ENCODE data around the gene SLC38A3. TPM values are rescaled to one million over a fixed set of nuclear protein-coding genes. Genes with fewer than 3 reads are reported as not detected.

The SLC38A3 gene
- total and polyA plus RNA-seq, 9 of the 15 experiments (the other 6 are each of a cell fraction or from before 2014, with no cell fraction given) = 0.09 to 0.38 (median 0.16) TPM; not detected in 6

GRCh38 chr3:50235716-50236483 is 30.8 kb downstream of the SLC38A3 start, which contains the start of gene GNAI2 (continued):
- TF ChIP-seq ARID1B (IDR thresholded peaks at IDR 0.05) (no peak), ZNF354B (CRISPR knock-in tag; IDR thresholded peaks at IDR 0.05) (no peak), EWSR1 (IDR thresholded peaks at IDR 0.05; ENCODE audit: borderline replicate concordance, low read depth, partially characterized antibody) (no peak), SNAPC5 (CRISPR knock-in tag; IDR thresholded peaks at IDR 0.05) (no peak), KDM4B (IDR thresholded peaks at IDR 0.05; ENCODE audit: borderline replicate concordance in 2 of 2, low read depth in 1 of 2) (no peak), ATF7 (IDR thresholded peaks at IDR 0.05) (peak; percentile 23; the same call in 1 of the 2 replicates), ZC3H4 (CRISPR knock-in tag; IDR thresholded peaks at IDR 0.05; ENCODE audit: borderline replicate concordance) (no peak), ZNF121 (CRISPR knock-in tag; conservative IDR thresholded peaks at IDR 0.05) (no peak), HNRNPLL (IDR thresholded peaks at IDR 0.05; ENCODE audit: low read depth, low read length, poor library complexity, severe bottlenecking) (peak; percentile 27), CCAR2 (IDR thresholded peaks at IDR 0.05; ENCODE audit: low read depth, low read length) (no peak), SREBF2 (CRISPR knock-in tag; IDR thresholded peaks at IDR 0.05) (no peak), COPS2 (conservative IDR thresholded peaks at IDR 0.05) (no peak), ZNF175 (CRISPR knock-in tag; IDR thresholded peaks at IDR 0.05; ENCODE audit: low read depth) (no peak), HBP1 (CRISPR knock-in tag; IDR thresholded peaks at IDR 0.05) (no peak), PHB2 (IDR thresholded peaks at IDR 0.05; ENCODE audit: low read depth) (no peak), HDAC1 (IDR thresholded peaks at IDR 0.05) (no peak), FUS (optimal IDR thresholded peaks at IDR 0.05; ENCODE audit: low read depth, low read length) (no peak), ZBTB33 (CRISPR knock-in tag; IDR thresholded peaks at IDR 0.05) (no peak), HMBOX1 (IDR thresholded peaks at IDR 0.05) (peak; percentile 65), NCOA6 (IDR thresholded peaks at IDR 0.05) (no peak), MTA2 (IDR thresholded peaks at IDR 0.05; ENCODE audit: low read depth) (no peak)

Measured in K562 (cell line).